ENCODE data around the gene SPTLC1. TPM values are rescaled to one million over a fixed set of nuclear protein-coding genes. Genes with fewer than 3 reads are reported as not detected.

SPTLC1 gene
- total and polyA plus RNA-seq, 2 of the 13 experiments (the other 11 are each of a cell fraction or from before 2014, with no cell fraction given), result 56.2 to 72.5 TPM

GRCh38 chr9:92138157-92138959 is 23.1 kb upstream of the SPTLC1 start (continued):
- TF ChIP-seq HNRNPUL1 (IDR thresholded peaks at IDR 0.05; ENCODE audit: low read depth, low read length) (no peak), GRHL1 (CRISPR knock-in tag; conservative IDR thresholded peaks at IDR 0.05) (no peak), HMGA1 (CRISPR knock-in tag; conservative IDR thresholded peaks at IDR 0.05) (no peak), ETV6 (CRISPR knock-in tag; conservative IDR thresholded peaks at IDR 0.05) (no peak), NBN (conservative IDR thresholded peaks at IDR 0.05) (no peak), ZNF570 (CRISPR knock-in tag; IDR thresholded peaks at IDR 0.05; ENCODE audit: borderline replicate concordance) (no peak), MBD4 (IDR thresholded peaks at IDR 0.05; ENCODE audit: borderline replicate concordance, low read length) (no peak), CC2D1A (CRISPR knock-in tag; IDR thresholded peaks at IDR 0.05) (no peak), HOMEZ (CRISPR knock-in tag; IDR thresholded peaks at IDR 0.05; ENCODE audit: low read depth) (no peak), ZC3H13 (CRISPR knock-in tag; IDR thresholded peaks at IDR 0.05) (0 out of 2 replicates have a peak, but pooled peaks have one; percentile 21), ZNF414 (CRISPR knock-in tag; IDR thresholded peaks at IDR 0.05) (no peak), ZFX (CRISPR knock-in tag; IDR thresholded peaks at IDR 0.05; ENCODE audit: low read depth) (peak; percentile 82), ZSCAN5A (CRISPR knock-in tag; IDR thresholded peaks at IDR 0.05; ENCODE audit: borderline replicate concordance) (no peak), ZBTB3 (CRISPR knock-in tag; IDR thresholded peaks at IDR 0.05; ENCODE audit: borderline replicate concordance, low read depth) (no peak), PRMT3 (CRISPR knock-in tag; IDR thresholded peaks at IDR 0.05; ENCODE audit: borderline replicate concordance, low read depth) (no peak), ZNF816 (CRISPR knock-in tag; IDR thresholded peaks at IDR 0.05; ENCODE audit: borderline replicate concordance) (no peak), ZNF746 (CRISPR knock-in tag; IDR thresholded peaks at IDR 0.05) (no peak; the same call in 1 of the 2 replicates), HMGXB4 (CRISPR knock-in tag; IDR thresholded peaks at IDR 0.05; ENCODE audit: borderline replicate concordance in 1 of 2, low read depth in 1 of 2) (peak in 1 of 2 experiments; percentile 67; a peak in 2 of 4 replicates), ZNF557 (CRISPR knock-in tag; IDR thresholded peaks at IDR 0.05) (peak; percentile 47; the same call in 1 of the 2 replicates), JDP2 (CRISPR knock-in tag; IDR thresholded peaks at IDR 0.05; ENCODE audit: borderline replicate concordance) (no peak; the same call in 1 of the 2 replicates)
